Sigmoid colon (tissue), 4 donors: ENCODE results near the gene MYO7A.

Source experiments
- CTCF ChIP-seq, 4 experiments: fragments of 450-650 bp in 3 of 4; fragments of 200-600 bp in 1 of 4; IDR thresholded peaks; one replicate each; pipeline ENCODE4 v1.5.1; 2016 to 2019; ENCODE audit warnings: antibody characterized with exemption in 4 of 4, mild to moderate bottlenecking in 3 of 4, moderate library complexity in 2 of 4
- EP300 ChIP-seq, 4 donors: sonication (generic); formaldehyde crosslinking; IDR thresholded peaks; one replicate each; pipeline ENCODE4 v1.6.1; 2017; ENCODE audit warnings: antibody characterized with exemption in 4 of 4
- POLR2A ChIP-seq, 2 donors: fragments of 450-650 bp; IDR thresholded peaks; one replicate each; pipeline ENCODE4 v1.6.1; 2016; ENCODE audit warnings: antibody characterized with exemption in 2 of 2, mild to moderate bottlenecking in 2 of 2, moderate library complexity in 2 of 2
- POLR2AphosphoS5 ChIP-seq, 4 donors: sonication (generic); formaldehyde crosslinking; IDR thresholded peaks; one replicate each; pipeline ENCODE4 v1.6.1; 2017; ENCODE audit warnings: antibody characterized with exemption in 4 of 4

GRCh38 chr11:77108436-77108835 lies 19.6 kb upstream of the MYO7A start:
- no peak for TF ChIP-seq CTCF (IDR thresholded peaks at IDR 0.05)
- TF ChIP-seq POLR2AphosphoS5 (IDR thresholded peaks at IDR 0.05), result no peak
- no peak for TF ChIP-seq POLR2A (IDR thresholded peaks at IDR 0.05)
- no peak for TF ChIP-seq EP300 (IDR thresholded peaks at IDR 0.05)
